CD4-positive, alpha-beta T cell (primary cell): ENCODE data around the gene SBNO2. TPM values are rescaled to one million over a fixed set of nuclear protein-coding genes. Genes with fewer than 3 reads are reported as not detected.

Experiments used
- ATAC-seq: fragments of 200-7000 bp; cut with Tn5 transposase; one replicate; pipeline ENCODE4 v1.10.0; 2022; ENCODE audit warnings: mild to moderate bottlenecking; ENCODE audit not compliant: poor library complexity
- CTCF ChIA-PET: fragments of 350-600 bp; sonication (Branson Sonifier 250); formaldehyde crosslinking; loops from one replicate; lab custom pipeline; 2021; ENCODE audit warnings: antibody characterized with exemption, inconsistent platforms; lab: Charles Lee
- POLR2A ChIA-PET: fragments of 350-600 bp; sonication (Branson Sonifier 250); formaldehyde crosslinking; loops from one replicate; lab custom pipeline; 2021; ENCODE audit warnings: antibody characterized with exemption, inconsistent platforms; lab: Charles Lee
- DNase-seq, 14 experiments: peaks; one replicate each; pipeline ENCODE4 v3.0.0-alpha.2; 2013 to 2020; ENCODE audit warnings: mixed read lengths in 2 of 14
- H3K27ac ChIP-seq, 2 donors: one replicate each; pipeline versions ENCODE4 v1.5.1 to v1.7.0; 2013; ENCODE audit warnings: low read length in 2 of 2, low read depth in 1 of 2, mild to moderate bottlenecking in 1 of 2
- H3K27me3 ChIP-seq, 2 experiments: 1 replicate in 1 of 2; 2 replicates in 1 of 2; pipeline versions ENCODE4 v1.6.1 to v1.7.0; 2013; ENCODE audit warnings: low read length in 2 of 2, control low read depth in 1 of 2, mild to moderate bottlenecking in 1 of 2, moderate library complexity in 1 of 2; ENCODE audit not compliant: insufficient read depth in 2 of 2, control insufficient read depth in 1 of 2
- H3K36me3 ChIP-seq: one replicate; pipeline ENCODE4 v1.6.1; 2013; ENCODE audit warnings: low read length, control low read depth; ENCODE audit not compliant: insufficient read depth
- H3K4me1 ChIP-seq: one replicate; pipeline ENCODE4 v1.6.1; 2013; ENCODE audit warnings: low read length, control low read depth; ENCODE audit not compliant: insufficient read depth
- H3K4me3 ChIP-seq: one replicate; pipeline ENCODE4 v1.5.1; 2013; ENCODE audit warnings: mild to moderate bottlenecking, low read length, moderate library complexity
- H3K9me3 ChIP-seq, 2 experiments: 1 replicate in 1 of 2; 2 replicates in 1 of 2; pipeline versions ENCODE4 v1.6.1 to v1.7.0; 2013; ENCODE audit warnings: low read length in 2 of 2, mild to moderate bottlenecking in 2 of 2, control low read depth in 1 of 2, moderate library complexity in 1 of 2; ENCODE audit not compliant: control insufficient read depth in 1 of 2, insufficient read depth in 1 of 2
- H3K27ac Mint-ChIP-seq: one replicate; pipeline ENCODE4 v1.8.0; 2020; ENCODE audit warnings: mixed read lengths
- H3K27me3 Mint-ChIP-seq: one replicate; pipeline ENCODE4 v1.8.0; 2021; ENCODE audit warnings: mixed read lengths
- H3K36me3 Mint-ChIP-seq: one replicate; pipeline ENCODE4 v1.8.0; 2021; ENCODE audit warnings: low read depth, mixed read lengths
- H3K4me1 Mint-ChIP-seq: one replicate; pipeline ENCODE4 v1.8.0; 2021; ENCODE audit warnings: low read depth, mixed read lengths
- H3K4me3 Mint-ChIP-seq: one replicate; pipeline ENCODE4 v1.8.0; 2020; ENCODE audit warnings: mild to moderate bottlenecking, mixed read lengths
- H3K9me3 Mint-ChIP-seq: one replicate; pipeline ENCODE4 v1.8.0; 2020; ENCODE audit warnings: mixed read lengths
- CTCF ChIP-seq: fragments of 200-600 bp; IDR thresholded peaks from one replicate; pipeline ENCODE4 v1.8.0; 2022; ENCODE audit warnings: antibody characterized with exemption, mild to moderate bottlenecking
- intact Hi-C, 2 experiments: fragments of 100-400 bp; cut with DNase I in 1 of 2; cut with micrococcal nuclease in 1 of 2; formaldehyde crosslinking; loops; one replicate each; pipeline versions ENCODE4 v1.15.1 to v1.9.0; 2023 to 2025; cut with DNase I, micrococcal nuclease
- total RNA-seq, 174 experiments: library from RNA in 2 of 174; stranded (reverse) in 2 of 174; gene quantifications; one replicate each; pipeline ENCODE4 v1.2.3 and lab custom pipeline; 2021 to 2026

Gene SBNO2
- total RNA-seq, 2 experiments from 2014 or later: 126 to 137 TPM

GRCh38 chr19:1151037-1151724 is 22.9 kb downstream of the SBNO2 start:
- no peak for ATAC-seq
- POLR2A ChIA-PET: no interaction called here

GRCh38 chr19:1150333-1151036 is 23.6 kb downstream of the SBNO2 start:
- no peaks in the 10 kb centered on the region for H3K27me3 ChIP-seq
- H3K9me3 ChIP-seq: no peaks in the 10 kb centered on the region
- no peak for ATAC-seq
- no peaks in the 10 kb centered on the region for H3K4me1 Mint-ChIP-seq
- H3K36me3 Mint-ChIP-seq: peaks cover 11% of the 10 kb centered on the region
- intact Hi-C loops: no loop called here
- no peak overlapping the region for H3K27ac Mint-ChIP-seq
- no peak for TF ChIP-seq CTCF
- H3K9me3 Mint-ChIP-seq: no peaks in the 10 kb centered on the region
- no peak for DNase-seq
- POLR2A ChIA-PET: no interaction called here
- H3K4me3 ChIP-seq: no peak overlapping the region
- H3K27ac ChIP-seq: no peak overlapping the region
- no peak overlapping the region for H3K4me3 Mint-ChIP-seq
- no peaks in the 10 kb centered on the region for H3K27me3 Mint-ChIP-seq
- peaks cover 50% of the 10 kb centered on the region for H3K36me3 ChIP-seq
- CTCF ChIA-PET: no interaction called here
- H3K4me1 ChIP-seq: peaks cover 18% of the 10 kb centered on the region

More at GRCh38 chr19:1151037-1151724, 22.9 kb downstream of the SBNO2 start:
- CTCF ChIA-PET: no interaction called here
- intact Hi-C loops: no loop called here
- Mint-ChIP-seq H3K4me1 (no peaks in the 10 kb centered on the region), H3K36me3 (peaks cover 6% of the 10 kb centered on the region), H3K27ac (no peak overlapping the region), H3K27me3 (no peaks in the 10 kb centered on the region), H3K9me3 (no peaks in the 10 kb centered on the region), H3K4me3 (no peak overlapping the region)
- Histone ChIP-seq H3K4me3 (no peak overlapping the region), H3K36me3 (peaks cover 47% of the 10 kb centered on the region), H3K27me3 (no peaks in the 10 kb centered on the region), H3K4me1 (peaks cover 20% of the 10 kb centered on the region), H3K9me3 (no peaks in the 10 kb centered on the region), H3K27ac (no peak overlapping the region)
- TF ChIP-seq CTCF: no peak
- DNase-seq: no peak

- H3K4me1 Mint-ChIP-seq: no peaks in the 10 kb centered on the region
- H3K9me3 Mint-ChIP-seq: no peaks in the 10 kb centered on the region
- ChIA-PET POLR2A (no interaction called here), CTCF (no interaction called here)
- no peaks in the 10 kb centered on the region for H3K27me3 Mint-ChIP-seq
- Histone ChIP-seq H3K4me1 (peaks cover 15% of the 10 kb centered on the region), H3K4me3 (no peak overlapping the region), H3K36me3 (peaks cover 45% of the 10 kb centered on the region), H3K9me3 (no peaks in the 10 kb centered on the region), H3K27me3 (no peaks in the 10 kb centered on the region), H3K27ac (no peak overlapping the region)
- no peak for TF ChIP-seq CTCF
- intact Hi-C loops: no loop called here
- no peak for DNase-seq
- H3K4me3 Mint-ChIP-seq: no peak overlapping the region
- peak overlapping the region; percentile 24 for H3K27ac Mint-ChIP-seq
- H3K36me3 Mint-ChIP-seq: peaks cover 21% of the 10 kb centered on the region
- ATAC-seq: no peak
Measured at GRCh38 chr19:1149259-1150045, 24.6 kb downstream of the SBNO2 start.
